ENCODE measurements around the gene GALNT13.

The GALNT13 gene

GRCh38 chr2:154198866-154199265 is 327.1 kb downstream of the GALNT13 start:
- TF ChIP-seq CTCF (IDR thresholded peaks at IDR 0.05; ENCODE audit: low read depth, low read length, missing control alignments): no peak
- H3K4me3 ChIP-seq (ENCODE audit: low read depth, low read length): no peak overlapping the region
- DNase-seq (ENCODE audit: low read depth): no peak

GRCh38 chr2:154203206-154203605 is 331.5 kb downstream of the GALNT13 start:
- H3K4me3 ChIP-seq (ENCODE audit: low read depth, low read length): no peak overlapping the region
- DNase-seq (ENCODE audit: low read depth): no peak
- no peak for TF ChIP-seq CTCF (IDR thresholded peaks at IDR 0.05; ENCODE audit: low read depth, low read length, missing control alignments)

- TF ChIP-seq CTCF (IDR thresholded peaks at IDR 0.05; ENCODE audit: low read depth, low read length, missing control alignments): no peak
- no peak overlapping the region for H3K4me3 ChIP-seq (ENCODE audit: low read depth, low read length)
- DNase-seq (ENCODE audit: low read depth): no peak
Observed at GRCh38 chr2:154203902-154204301, 332.2 kb downstream of the GALNT13 start.

- no peak for DNase-seq (ENCODE audit: low read depth)
- no peak for TF ChIP-seq CTCF (IDR thresholded peaks at IDR 0.05; ENCODE audit: low read depth, low read length, missing control alignments)
- no peak overlapping the region for H3K4me3 ChIP-seq (ENCODE audit: low read depth, low read length)
Observed at GRCh38 chr2:154207288-154208047, 335.7 kb downstream of the GALNT13 start.

- no peak for TF ChIP-seq CTCF (IDR thresholded peaks at IDR 0.05; ENCODE audit: low read depth, low read length, missing control alignments)
- no peak for DNase-seq (ENCODE audit: low read depth)
- H3K4me3 ChIP-seq (ENCODE audit: low read depth, low read length): no peak overlapping the region
Observed at GRCh38 chr2:154223726-154224125, 352.0 kb downstream of the GALNT13 start.

- no peak overlapping the region for H3K4me3 ChIP-seq (ENCODE audit: low read depth, low read length)
- no peak for DNase-seq (ENCODE audit: low read depth)
- TF ChIP-seq CTCF (IDR thresholded peaks at IDR 0.05; ENCODE audit: low read depth, low read length, missing control alignments): no peak
Observed at GRCh38 chr2:154226931-154227330, 355.2 kb downstream of the GALNT13 start.

Measured in GM12864 (cell line).